ENCODE results near the gene ZNF496.

The ZNF496 gene

GRCh38 chr1:247328311-247328710, 3.4 kb downstream of the ZNF496 start:
- DNase-seq (ENCODE audit: low spot score), result no peak

- DNase-seq (ENCODE audit: low spot score), result no peak
Measured at GRCh38 chr1:247326411-247327130, 5.1 kb downstream of the ZNF496 start.

- no peak for DNase-seq (ENCODE audit: low spot score)
Measured at GRCh38 chr1:247324923-247325322, 6.7 kb downstream of the ZNF496 start.

- no peak for DNase-seq (ENCODE audit: low spot score)
Measured at GRCh38 chr1:247324204-247324787, 7.4 kb downstream of the ZNF496 start.

GRCh38 chr1:247322849-247323586, 8.6 kb downstream of the ZNF496 start:
- DNase-seq (ENCODE audit: low spot score), result no peak

GRCh38 chr1:247322442-247322841, 9.2 kb downstream of the ZNF496 start:
- DNase-seq (ENCODE audit: low spot score), result no peak

- no peak for DNase-seq (ENCODE audit: low spot score)
Measured at GRCh38 chr1:247317702-247318101, 14.0 kb downstream of the ZNF496 start.

GRCh38 chr1:247316590-247317197, 15.0 kb downstream of the ZNF496 start:
- DNase-seq (ENCODE audit: low spot score), result no peak

GRCh38 chr1:247304031-247304430, 27.6 kb downstream of the ZNF496 start:
- DNase-seq (ENCODE audit: low spot score), result no peak

GRCh38 chr1:247303216-247303615, 28.5 kb downstream of the ZNF496 start:
- DNase-seq (ENCODE audit: low spot score), result no peak

GRCh38 chr1:247301176-247301540, 30.5 kb downstream of the ZNF496 start:
- DNase-seq (ENCODE audit: low spot score), result no peak

GRCh38 chr1:247300491-247301175, 31.0 kb downstream of the ZNF496 start:
- no peak for DNase-seq (ENCODE audit: low spot score)

GRCh38 chr1:247299723-247300381, 31.8 kb downstream of the ZNF496 start:
- no peak for DNase-seq (ENCODE audit: low spot score)

- no peak for DNase-seq (ENCODE audit: low spot score)
Measured at GRCh38 chr1:247298701-247299100, 33.0 kb downstream of the ZNF496 start.

- DNase-seq (ENCODE audit: low spot score), result no peak
Measured at GRCh38 chr1:247298124-247298481, 33.6 kb downstream of the ZNF496 start.

- DNase-seq (ENCODE audit: low spot score), result no peak
Measured at GRCh38 chr1:247297263-247298123, 34.2 kb downstream of the ZNF496 start.

GRCh38 chr1:247296599-247297180, 35.0 kb downstream of the ZNF496 start:
- DNase-seq (ENCODE audit: low spot score), result no peak

- DNase-seq (ENCODE audit: low spot score), result no peak
Measured at GRCh38 chr1:247295746-247296145, 35.9 kb downstream of the ZNF496 start.

- no peak for DNase-seq (ENCODE audit: low spot score)
Measured at GRCh38 chr1:247295274-247295684, 36.4 kb downstream of the ZNF496 start.

GRCh38 chr1:247294282-247294681, 37.4 kb downstream of the ZNF496 start:
- DNase-seq (ENCODE audit: low spot score), result no peak
